Measurements from ENCODE around the gene CLCN5. TPM values are rescaled to one million over a fixed set of nuclear protein-coding genes. Genes with fewer than 3 reads are reported as not detected.
A peak's percentile ranks its signal among the peaks of the same experiment; 100 is the strongest.

Gene CLCN5
- total RNA-seq (10 to 100 TPM; 12.0 to 18.5 TPM), polyA plus RNA-seq (1 to 10 TPM; 2.7 to 2.9 TPM)
- long read RNA-seq, donor 1: 0 reads
- long read RNA-seq, donor 2, partial matches to known transcripts: 0 of 1 reads
- long read RNA-seq, donor 2, other reads (novel, unspliced or antisense): 0 of 1 reads
- long read RNA-seq, donor 3: 0 reads
- long read RNA-seq, donor 4: 0 reads
- long read RNA-seq, donor 5, partial matches to known transcripts: 0 of 1 reads
- long read RNA-seq, donor 5, other reads (novel, unspliced or antisense): 0 of 1 reads

- no peak for TF ChIP-seq CTCF (IDR thresholded peaks at IDR 0.05; ENCODE audit: control extremely low read depth, extremely low read depth)
- peak; percentile 96 for ATAC-seq (ENCODE audit: insufficient read depth, low FRiP score)
- peaks cover 0 to 3% (median 0%) of the 10 kb centered on the region in 5 donors for H3K4me1 ChIP-seq (ENCODE audit: control insufficient read depth in 5 of 5, insufficient read depth in 5 of 5, low read length in 5 of 5)
- WGBS, 2 donors: 0 to 33% methylated on average over 41 to 83 of the region's 83 CpGs
- H3K9ac ChIP-seq (ENCODE audit: insufficient read depth in 1 of 2, low read length in 2 of 2): peak within 1 kb of the TSS; percentile 65 to 80
- DNase-seq: peak; percentile 96 to 98 (median 97)
- H3K36me3 ChIP-seq (ENCODE audit: control insufficient read depth in 4 of 4, insufficient read depth in 4 of 4, low read length in 4 of 4): peaks cover 0 to 2% (median 0%) of the 10 kb centered on the region in 4 donors
- peaks cover 0 to 7% (median 4%) of the 10 kb centered on the region in 3 donors for H3K27me3 ChIP-seq (ENCODE audit: control insufficient read depth in 3 of 3, insufficient read depth in 3 of 3, low read length in 2 of 3)
- peaks cover 0 to 2% (median 0%) of the 10 kb centered on the region in 4 donors for H3K9me3 ChIP-seq (ENCODE audit: control insufficient read depth in 4 of 4, insufficient read depth in 3 of 4, low read length in 3 of 4)
- H3K4me3 ChIP-seq: peak within 1 kb of the TSS; percentile 54
- H3K27ac ChIP-seq (ENCODE audit: low read depth in 1 of 2, low read length in 1 of 2): peak within 1 kb of the TSS; percentile 83 to 85
Measured at GRCh38 chrX:49922291-49923241, at the start of gene CLCN5. Gene CLCN5, plus strand, starts transcription at chrX:49922596. Its CDS starts 2,703 bp downstream, at chrX:49925299.

- Histone ChIP-seq H3K4me3 (no peak overlapping the region), H3K4me1 (ENCODE audit: control insufficient read depth in 5 of 5, insufficient read depth in 5 of 5, low read length in 5 of 5) (peaks cover 0 to 11% (median 3%) of the 10 kb centered on the region in 5 donors), H3K9me3 (ENCODE audit: control insufficient read depth in 4 of 4, insufficient read depth in 3 of 4, low read length in 3 of 4) (peaks cover 0 to 2% (median 0%) of the 10 kb centered on the region in 4 donors), H3K9ac (ENCODE audit: insufficient read depth in 1 of 2, low read length in 2 of 2) (no peak overlapping the region), H3K27me3 (ENCODE audit: control insufficient read depth in 3 of 3, insufficient read depth in 3 of 3, low read length in 2 of 3) (peaks cover 0 to 3% (median 0%) of the 10 kb centered on the region in 3 donors), H3K27ac (ENCODE audit: low read depth in 1 of 2, low read length in 1 of 2) (no peak overlapping the region), H3K36me3 (ENCODE audit: control insufficient read depth in 4 of 4, insufficient read depth in 4 of 4, low read length in 4 of 4) (no peaks in the 10 kb centered on the region)
- DNase-seq: peak in 2 of 3 donors; percentile 38 to 53
- peak; percentile 19 for TF ChIP-seq CTCF (IDR thresholded peaks at IDR 0.05; ENCODE audit: control extremely low read depth, extremely low read depth)
- WGBS, 2 donors: 5 to 6% methylated on average over 3 of the region's 3 CpGs
- no peak for ATAC-seq (ENCODE audit: insufficient read depth, low FRiP score)
Measured at GRCh38 chrX:49876750-49877149, 45.6 kb upstream of the CLCN5 start.

GRCh38 chrX:49877397-49878101, 44.8 kb upstream of the CLCN5 start:
- WGBS, 2 donors: 60 to 73% methylated on average over 5 of the region's 5 CpGs
- Histone ChIP-seq H3K4me1 (ENCODE audit: control insufficient read depth in 5 of 5, insufficient read depth in 5 of 5, low read length in 5 of 5) (peaks cover 0 to 11% (median 3%) of the 10 kb centered on the region in 5 donors), H3K9me3 (ENCODE audit: control insufficient read depth in 4 of 4, insufficient read depth in 3 of 4, low read length in 3 of 4) (peaks cover 0 to 2% (median 0%) of the 10 kb centered on the region in 4 donors), H3K27me3 (ENCODE audit: control insufficient read depth in 3 of 3, insufficient read depth in 3 of 3, low read length in 2 of 3) (peaks cover 0 to 3% (median 0%) of the 10 kb centered on the region in 3 donors), H3K27ac (ENCODE audit: low read depth in 1 of 2, low read length in 1 of 2) (peak overlapping the region in 1 of 2 donors; percentile 83), H3K4me3 (no peak overlapping the region), H3K9ac (ENCODE audit: insufficient read depth in 1 of 2, low read length in 2 of 2) (no peak overlapping the region), H3K36me3 (ENCODE audit: control insufficient read depth in 4 of 4, insufficient read depth in 4 of 4, low read length in 4 of 4) (no peaks in the 10 kb centered on the region)
- no peak for ATAC-seq (ENCODE audit: insufficient read depth, low FRiP score)
- no peak for DNase-seq
- TF ChIP-seq CTCF (IDR thresholded peaks at IDR 0.05; ENCODE audit: control extremely low read depth, extremely low read depth): no peak
